ENCODE measurements around the gene KIAA1671.

Gene KIAA1671

DNA sequence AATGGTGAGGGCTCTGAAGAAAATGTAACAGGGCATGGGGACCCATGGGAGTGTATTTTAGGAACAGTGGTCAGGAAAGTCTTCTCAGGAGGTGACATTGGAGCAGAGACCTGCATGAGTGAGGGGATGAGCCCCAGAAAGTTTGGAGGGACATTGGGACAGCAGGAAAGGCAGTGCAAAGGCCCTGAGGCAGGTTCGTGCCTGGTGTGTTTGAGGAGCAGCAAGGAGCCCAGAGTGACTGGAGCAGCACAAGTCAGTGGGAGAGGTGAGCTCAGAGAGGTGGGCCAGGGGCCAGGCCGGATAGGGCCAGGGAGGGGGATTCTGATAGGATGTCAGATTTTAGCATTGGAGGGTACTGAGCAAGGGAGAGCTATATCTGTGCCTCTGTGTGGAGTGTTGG is 167.1 kb downstream of the KIAA1671 start:
- no peak for DNase-seq (ENCODE audit: low spot score)

DNA sequence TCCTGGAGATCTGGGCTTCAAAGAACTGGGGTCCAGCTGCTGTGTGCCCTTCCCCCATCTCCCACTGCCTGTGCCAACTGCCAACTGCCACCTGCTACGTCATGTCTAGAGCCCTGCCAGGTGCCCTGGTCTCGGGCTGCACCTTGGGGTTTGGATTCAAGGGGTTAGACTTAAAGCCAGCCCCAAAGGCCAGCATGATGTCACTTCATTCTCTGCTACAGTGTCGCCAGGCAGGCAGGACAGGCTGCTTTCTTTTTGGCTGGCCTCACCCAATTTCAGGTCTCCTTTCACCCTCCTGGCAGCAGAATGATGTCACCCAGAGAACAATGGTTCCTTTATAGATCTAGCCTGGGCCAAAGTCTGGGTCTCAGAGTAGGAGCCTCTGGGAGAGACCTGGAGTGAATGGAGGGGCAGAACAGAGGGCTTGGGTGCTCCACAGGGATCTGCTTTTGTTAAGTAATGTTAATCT is 167.6 kb downstream of the KIAA1671 start:
- DNase-seq (ENCODE audit: low spot score), result peak; percentile 67

DNA sequence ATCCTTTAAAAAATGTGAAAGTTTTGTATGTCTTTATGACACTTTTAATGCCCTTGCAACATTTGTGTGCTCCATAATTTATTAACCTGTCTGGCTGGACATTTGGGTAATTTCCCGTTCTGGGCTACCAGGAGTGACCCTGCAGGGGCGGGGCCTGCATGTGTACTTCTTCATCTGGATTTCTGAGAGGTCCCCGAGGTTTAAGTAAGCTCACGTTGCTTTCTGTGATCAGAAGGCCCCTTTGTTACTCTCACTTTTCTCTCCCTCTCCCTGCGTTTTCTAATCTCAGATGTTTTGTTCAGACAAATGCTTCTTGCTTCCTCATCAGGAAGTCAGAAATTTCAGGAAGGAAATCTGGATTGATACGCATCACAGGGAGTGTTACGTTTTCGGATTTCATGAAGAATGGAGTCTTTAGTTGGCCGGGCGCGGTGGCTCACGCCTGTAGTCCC is 168.3 kb downstream of the KIAA1671 start:
- DNase-seq (ENCODE audit: low spot score), result peak; percentile 35

DNA sequence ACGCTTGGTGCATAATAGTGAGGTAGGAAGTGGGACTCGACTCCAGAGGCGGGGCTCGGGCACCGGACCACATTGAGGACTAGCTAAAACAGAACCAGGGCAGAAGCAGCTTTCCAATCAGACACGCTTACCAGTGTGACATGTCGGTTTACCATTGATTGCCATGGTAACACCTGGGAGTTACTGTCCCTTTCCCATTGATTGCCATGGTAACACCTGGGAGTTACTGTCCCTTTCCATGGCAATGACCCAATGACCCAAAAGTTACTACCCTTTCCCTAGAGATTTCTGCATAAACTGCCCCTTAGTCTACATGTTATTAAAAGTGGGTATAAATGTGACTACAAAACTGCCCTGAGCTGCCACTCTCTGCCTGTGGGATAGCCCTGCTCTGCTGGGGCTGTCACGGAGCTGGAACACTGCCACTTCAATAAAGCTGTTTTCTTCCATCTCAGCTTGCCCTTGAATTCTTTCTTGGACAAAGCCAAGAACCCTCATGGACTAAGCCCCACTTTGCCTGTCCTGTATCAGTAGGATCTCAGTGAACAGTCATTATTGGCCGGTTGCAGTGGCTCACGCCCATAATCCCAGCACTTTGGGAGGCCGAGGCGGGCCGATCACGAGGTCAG is 169.7 kb downstream of the KIAA1671 start:
- DNase-seq (ENCODE audit: low spot score), result no peak

DNA sequence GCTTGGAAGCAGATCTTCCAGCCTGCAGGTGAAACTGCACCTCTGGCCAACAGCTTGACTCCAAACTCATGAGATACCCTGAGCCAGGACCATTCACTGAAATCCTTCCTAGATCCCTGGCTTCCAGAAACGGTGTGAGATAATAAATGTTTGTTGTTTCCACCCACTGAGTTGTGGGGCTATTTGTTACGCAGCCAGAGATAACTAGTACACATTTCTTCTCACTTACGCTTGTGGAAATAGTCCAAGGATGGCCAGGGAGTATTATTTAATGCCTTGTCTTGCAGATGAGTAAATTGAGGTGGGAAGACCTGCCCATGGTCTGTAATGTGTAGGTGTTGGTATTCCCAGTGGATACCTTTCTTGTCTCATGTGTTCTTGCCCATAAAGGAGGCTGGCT is 171.2 kb downstream of the KIAA1671 start:
- no peak for DNase-seq (ENCODE audit: low spot score)

DNA sequence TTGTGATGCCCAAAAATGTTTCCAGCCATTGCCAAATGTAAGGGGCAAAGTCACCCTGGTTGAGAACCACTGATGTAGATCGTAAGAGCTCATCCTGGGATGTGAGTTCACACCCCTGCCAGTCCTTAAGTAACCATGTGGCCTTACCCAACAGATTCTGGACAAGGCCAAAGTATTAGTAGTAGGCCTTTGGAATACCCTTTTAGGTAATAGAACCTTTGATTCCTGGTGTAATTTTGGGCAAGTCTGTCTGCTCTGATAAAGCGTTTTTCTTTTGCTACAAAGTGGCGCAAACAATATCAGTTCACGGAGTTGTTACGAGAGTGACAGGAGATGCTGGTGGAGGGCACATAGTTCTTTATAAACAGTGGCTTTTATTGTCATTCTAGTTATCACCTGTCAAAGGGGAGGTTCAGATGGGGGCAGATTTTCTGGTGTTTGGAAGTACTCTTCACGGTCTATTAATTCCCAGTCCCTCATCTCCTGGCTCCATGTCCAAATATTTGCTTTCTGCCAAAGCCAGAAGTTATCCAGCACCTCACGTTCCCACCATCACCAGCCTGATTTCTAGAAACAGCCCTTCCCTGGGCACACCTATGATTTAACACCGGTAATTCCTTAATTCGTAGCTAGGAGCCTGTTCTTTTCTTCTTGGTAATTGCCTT is 173.3 kb downstream of the KIAA1671 start:
- no peak for DNase-seq (ENCODE audit: low spot score)

DNA sequence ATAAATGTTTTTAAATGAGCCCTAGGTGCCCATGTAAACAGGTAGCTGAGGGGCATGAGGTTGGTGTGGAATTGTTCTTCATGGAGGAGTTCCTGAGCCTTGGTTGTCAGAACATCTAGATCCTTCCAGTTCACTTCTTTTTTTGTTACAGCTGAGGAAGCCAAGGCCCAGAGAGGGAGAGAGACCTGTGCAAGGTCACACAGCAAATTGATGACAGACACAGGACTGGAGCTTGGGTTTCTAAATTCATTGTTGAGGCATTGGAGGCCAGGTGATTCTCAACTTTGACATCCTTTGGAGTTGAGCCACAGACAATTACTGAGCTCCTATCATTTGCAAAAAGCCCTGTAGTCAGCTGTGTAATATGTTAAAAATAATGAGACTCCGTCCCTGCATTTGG is 174.0 kb downstream of the KIAA1671 start:
- DNase-seq (ENCODE audit: low spot score), result no peak

DNA sequence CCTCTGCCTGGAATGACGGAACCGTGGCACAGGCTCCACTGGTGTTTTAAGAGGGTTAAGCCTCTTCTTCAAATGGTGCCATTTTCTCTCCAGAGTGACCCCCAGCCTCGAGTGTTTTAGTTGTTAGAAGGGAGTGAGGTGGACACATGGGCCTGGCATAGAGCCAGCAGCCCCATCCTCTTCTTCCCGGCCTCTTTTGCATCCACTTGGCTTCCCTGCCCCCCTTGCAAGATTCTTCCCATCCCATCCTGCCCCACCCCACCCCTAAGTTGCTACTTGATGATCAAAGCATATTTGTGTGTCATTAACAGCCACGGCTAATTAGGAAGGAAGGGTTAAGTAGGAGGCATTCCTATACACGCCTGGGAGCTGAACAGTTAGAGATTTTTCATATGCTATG is 174.8 kb downstream of the KIAA1671 start:
- no peak for DNase-seq (ENCODE audit: low spot score)

DNA sequence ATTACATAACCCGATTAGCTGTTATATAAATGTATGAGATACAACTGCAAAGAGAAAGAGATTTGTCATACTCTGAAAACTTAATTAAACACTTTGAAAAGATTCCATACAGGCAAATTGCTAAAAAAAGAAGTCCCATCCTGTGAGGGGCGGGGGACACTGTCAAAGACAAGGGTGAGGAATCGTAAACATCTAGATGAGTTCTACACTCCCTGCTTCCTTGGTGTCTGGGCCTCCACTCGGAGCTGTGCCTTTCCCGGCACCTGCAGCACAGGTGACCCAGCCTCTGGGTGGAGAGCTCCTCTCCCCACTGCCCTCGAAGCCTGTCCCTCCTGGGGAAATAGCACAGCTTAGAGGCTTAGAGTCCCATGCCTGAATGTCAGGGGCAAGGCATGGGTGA is 177.9 kb downstream of the KIAA1671 start:
- no peak for DNase-seq (ENCODE audit: low spot score)

DNA sequence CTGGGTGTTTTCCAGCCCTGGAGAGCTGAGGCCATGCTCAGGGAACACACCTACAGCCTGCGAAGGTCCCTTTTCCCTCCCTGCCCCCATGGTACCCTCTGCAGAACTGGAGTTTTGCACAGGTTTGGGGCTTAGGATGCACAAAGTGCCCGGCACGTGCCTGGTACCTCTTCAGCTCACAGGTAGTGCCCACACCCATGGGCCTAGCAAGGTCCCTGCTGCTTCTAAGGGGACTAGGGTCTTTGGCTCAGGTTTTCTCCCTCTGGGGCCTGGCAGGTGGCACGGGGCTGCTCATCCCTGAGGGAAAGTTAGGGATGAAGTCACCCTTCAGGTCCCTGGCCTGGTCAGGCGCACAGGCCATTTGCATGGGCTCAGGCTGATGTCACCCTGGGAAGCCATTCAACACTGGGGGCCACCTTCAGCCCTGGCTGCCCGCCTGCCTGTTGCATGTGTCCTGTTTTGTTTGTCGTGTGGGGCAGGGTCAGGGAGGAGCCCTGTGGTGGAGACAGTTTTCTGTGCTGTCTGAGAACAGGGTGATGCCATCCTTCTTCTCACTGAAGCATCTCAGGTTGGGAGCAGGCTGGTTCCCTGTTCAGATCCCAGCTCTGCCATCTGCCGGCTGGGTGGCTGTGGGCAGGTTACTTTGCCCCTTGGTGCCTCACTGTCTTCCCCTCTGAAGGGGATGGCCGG is 178.8 kb downstream of the KIAA1671 start:
- no peak for DNase-seq (ENCODE audit: low spot score)

DNA sequence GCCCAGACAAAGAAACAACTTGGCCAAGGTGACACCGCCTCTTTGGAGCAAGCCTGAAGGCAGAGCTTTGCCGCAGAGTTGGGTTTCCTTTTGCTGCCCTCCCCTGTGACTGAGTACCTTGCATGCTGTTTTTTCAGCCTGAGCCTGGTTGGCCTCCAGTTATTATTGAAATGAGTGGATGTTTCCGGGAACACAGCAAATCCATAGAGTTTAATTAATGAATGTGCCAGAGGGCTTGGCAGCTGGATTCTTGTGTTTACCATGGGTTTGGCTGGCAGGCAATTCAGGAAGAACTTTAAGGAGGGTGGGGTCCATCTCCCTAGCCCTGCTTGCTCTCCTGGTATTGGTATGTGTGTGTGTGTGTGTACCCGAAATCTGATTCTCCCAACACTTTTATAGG is 181.5 kb downstream of the KIAA1671 start:
- no peak for DNase-seq (ENCODE audit: low spot score)

DNA sequence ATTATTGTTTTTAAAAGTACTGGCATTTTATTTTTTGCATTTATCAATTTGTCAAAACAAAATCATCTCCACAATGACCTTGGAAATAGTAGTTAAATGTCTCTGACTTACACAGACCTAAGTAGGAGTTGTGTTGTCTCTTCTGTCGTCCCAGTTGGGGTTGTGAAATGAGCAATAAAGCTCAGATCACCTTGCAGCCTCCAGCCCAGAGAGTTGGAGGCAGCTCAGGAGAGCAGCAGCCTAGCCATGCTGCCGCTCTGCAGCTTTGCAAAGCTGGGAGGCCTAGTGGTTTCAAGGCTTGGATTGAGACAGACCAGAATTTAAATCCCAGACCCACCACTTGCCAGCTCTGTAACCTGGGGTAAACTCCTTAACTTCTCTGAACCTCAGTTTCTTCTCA is 181.9 kb downstream of the KIAA1671 start:
- DNase-seq (ENCODE audit: low spot score), result no peak

DNA sequence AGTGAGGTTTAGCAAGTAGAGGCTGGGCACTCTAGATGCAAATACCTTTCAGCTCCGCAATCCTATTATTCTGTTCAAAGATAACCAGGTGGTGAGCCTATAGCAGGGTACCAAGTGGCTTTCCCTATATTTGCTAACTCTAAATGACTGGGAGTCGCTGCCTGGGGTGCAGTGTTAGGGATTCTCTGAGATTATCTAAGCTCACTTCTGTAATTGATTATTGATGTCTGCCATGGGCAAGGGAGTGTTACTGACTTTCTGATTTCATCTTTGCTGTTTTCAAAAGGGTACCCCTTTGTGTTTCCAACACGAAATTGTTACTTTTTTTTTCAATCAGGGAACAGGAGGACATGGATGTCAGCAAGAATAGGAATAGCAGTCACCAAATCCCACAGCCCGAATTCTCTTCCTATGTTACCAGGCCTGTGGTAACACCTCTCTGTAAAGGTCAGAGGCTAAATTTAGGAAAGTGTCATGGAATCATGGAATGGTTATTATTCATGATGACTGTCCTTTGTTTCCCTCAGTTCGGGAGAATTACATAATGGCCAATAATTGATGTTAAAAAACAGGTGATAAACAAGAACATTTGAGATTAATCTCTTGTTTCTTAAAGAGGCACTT is 184.5 kb downstream of the KIAA1671 start:
- DNase-seq (ENCODE audit: low spot score), result no peak

DNA sequence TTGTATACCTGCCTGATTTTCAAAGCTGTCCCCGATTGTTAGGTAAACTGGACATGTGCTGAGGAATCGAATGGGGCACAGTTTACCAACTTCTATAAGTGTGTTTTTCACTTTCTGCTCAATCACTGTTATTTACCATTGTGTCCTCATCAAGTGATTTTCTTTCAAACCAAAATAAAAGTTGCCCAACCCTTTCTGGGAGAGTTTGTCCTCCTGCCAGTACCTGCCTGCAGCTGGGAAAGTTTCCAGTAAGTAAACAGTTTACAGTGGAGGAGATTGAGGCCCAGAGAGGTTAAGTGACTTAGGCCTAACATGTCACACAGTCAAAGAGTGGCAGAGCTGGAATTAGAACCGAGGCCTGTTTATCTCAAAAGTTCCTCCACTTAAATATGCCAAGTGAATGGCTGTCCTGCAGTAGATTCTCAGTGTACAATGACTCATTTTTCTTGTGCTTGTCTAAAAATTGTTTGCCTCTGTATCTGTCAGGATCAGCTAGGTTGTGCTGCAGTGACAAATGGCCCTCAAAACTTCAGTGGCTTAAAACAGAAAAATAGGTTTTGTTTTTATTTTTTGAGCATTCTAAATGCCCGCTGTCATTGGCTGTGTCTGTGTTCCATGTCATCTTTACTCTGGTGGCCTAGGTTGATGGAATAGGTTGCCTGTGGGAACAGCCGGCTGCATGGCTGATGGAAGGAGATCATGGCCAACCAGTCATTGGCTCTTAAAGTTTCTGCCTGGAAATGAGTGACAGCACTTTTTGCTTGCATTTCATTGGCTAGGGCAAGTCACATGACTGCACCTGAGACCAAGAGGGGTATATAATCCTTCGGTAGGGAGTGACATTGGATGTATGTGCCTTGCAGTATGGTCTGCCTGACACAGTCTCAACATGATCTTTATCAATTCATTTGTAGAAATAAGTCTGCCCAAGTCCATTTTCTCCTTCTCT is 185.3 kb downstream of the KIAA1671 start:
- no peak for DNase-seq (ENCODE audit: low spot score)

DNA sequence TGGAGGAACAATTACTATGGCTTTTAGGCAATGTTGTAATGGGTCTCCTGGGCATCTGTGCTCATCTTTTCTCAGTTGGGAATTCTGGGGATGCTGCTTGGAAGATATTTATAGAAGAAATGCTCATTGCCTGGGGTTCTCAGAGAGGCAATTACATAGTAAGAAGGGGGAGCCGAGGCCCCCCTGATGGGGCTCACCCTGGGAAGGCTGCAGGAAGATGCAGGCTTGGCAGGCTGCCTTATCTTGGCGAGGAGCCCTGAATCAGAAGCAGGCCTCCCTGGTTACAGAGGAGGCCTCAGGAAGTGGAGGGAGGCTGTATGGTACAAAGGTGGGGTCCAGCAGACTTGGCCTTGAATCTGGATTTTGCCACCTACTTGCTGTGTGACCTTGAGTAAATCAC is 186.5 kb downstream of the KIAA1671 start:
- DNase-seq (ENCODE audit: low spot score), result no peak

DNA sequence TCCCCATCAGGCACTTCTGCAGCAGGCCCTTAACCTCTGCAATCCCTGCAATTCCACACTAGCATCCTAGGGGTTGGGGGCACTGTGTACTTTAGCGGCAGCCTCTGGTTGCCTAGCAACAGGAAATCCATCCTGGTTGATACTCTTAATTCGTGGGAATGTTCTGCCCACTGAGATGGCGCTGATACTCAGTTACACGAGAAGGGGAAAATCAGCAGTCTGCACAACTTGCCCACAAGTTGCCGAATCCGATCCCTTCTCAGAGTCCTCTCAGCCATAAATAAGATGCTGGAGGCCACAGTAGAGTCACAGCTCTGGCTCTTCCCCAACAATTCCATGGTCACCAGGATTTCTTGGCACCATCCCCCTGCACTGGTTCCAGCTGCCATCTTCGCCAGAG is 189.6 kb downstream of the KIAA1671 start:
- DNase-seq (ENCODE audit: low spot score), result no peak

DNA sequence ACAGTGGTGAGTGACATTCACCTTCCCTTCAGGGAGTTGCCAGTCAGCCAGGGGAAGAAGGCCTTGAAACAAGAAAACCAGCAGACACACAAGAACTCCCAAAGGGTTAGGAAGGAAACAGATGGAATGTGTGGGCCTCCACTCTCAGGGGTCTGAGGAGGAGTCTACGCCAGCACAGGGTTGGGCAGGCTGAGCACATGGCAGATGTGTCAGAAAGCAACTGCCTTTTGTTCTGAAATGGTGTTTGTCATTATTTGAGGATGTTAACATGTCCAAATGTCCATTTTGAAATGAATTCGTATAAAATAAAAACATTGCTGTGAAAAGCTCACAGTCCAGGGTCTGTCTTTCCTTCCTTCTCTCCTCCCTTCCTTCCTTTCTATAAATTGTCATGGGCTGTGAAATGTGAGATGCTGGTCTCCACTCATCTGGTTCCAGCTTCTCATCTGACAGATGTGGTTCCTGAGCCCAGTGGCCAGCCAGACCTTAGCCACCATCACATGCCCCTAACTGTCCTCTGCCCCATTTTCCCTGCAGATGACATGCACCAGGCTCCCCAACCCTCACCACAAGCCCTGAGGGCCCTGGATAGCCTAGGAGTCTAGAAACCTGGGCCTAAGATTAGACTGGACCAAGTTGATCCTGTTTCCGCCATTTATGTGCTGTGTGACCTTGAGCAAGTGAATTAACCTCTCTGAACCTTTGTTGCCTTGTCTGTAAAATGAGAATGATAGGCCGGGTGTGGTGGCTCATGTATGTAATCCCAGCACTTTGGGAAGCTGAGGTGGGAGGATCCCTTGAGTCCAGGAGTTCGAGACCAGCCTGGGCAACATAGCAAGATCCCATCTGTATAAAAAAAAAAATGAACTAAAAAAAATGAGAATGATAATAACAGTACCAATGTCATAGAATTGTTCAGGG is 190.9 kb downstream of the KIAA1671 start:
- DNase-seq (ENCODE audit: low spot score), result no peak

DNA sequence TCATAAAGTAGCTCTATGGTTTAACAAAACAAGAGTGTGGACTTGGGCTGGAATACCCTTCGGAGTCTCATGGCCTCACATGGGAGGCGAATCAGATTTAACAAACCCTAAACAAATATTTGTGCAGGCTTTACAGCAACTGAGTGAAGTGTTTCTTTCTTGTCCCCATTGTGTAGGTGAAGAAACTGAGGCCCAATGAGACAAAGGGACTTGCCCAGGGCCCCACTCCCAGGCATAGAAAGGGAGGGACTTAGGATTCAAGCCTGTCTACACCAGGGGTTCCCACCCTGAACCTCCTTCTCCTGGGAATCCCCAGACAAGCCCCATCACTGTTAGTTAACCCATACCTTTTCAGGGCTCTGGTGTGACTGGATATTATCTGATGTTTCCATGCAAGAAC is 192.0 kb downstream of the KIAA1671 start:
- DNase-seq (ENCODE audit: low spot score), result no peak

DNA sequence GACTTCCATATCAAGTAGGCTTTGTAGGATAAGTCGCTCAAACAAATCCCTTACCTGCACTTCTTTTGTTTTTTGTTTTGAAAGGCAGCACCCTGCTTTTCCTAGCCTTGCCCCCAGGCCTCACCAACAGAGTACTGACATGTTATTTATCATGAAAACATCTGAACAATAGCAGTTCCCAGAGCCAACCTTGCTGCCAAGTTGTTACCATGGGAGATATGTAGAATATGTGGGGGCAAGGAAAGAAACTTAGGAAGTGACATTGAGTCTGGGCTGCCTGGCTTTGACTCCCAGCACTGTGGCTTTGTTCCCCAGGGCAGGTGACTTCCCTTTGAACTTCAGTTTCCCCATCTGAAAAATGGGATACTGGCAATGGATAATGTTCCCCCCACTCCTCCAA is 193.8 kb downstream of the KIAA1671 start:
- DNase-seq (ENCODE audit: low spot score), result no peak

DNA sequence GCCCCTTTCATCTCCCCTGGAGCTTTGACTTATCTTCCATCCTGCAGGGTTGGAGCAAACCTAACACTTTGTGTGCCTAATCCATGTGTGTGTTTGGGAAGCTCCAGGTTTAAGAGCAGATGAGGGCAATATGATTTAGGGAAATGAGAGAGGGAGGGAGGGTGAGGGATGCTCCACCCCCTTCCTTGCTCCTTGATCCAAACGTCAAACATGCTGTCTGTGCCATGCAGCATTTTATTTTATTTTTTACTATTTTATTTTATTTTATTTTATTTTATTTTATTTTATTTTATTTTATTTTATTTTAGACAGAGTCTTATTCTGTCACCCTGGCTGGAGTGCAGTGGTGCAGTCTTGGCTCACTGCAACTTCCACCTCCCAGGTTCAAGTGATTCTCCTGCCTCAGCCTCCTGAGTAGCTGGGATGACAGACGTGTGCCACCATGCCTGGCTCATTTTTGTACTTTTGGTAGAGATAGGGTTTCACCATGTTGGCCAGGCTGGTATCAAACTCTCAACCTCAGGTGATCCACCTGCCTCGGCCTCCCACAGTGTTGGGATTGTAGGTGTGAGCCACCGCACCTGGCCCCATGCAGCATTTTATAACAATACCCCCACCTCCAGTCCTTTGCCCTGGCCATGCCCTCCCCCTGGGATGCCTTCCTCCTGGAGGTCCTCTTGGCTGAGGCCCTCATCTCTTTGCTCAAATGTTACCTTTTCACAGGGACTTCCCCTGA is 194.6 kb downstream of the KIAA1671 start:
- DNase-seq (ENCODE audit: low spot score), result no peak
